Lower lobe of right lung (tissue), 2 donors: ENCODE measurements around the gene HAUS7. TPM values are rescaled to one million over a fixed set of nuclear protein-coding genes. Genes with fewer than 3 reads are reported as not detected.

Source experiments
- ATAC-seq, 2 donors: fragments of 200-7000 bp; cut with Tn5 transposase; one replicate each; pipeline ENCODE4 v1.9.1; 2020 to 2022; ENCODE audit warnings: mild to moderate bottlenecking in 2 of 2, moderate library complexity in 2 of 2
- DNase-seq: peaks from one replicate; pipeline ENCODE4 v3.0.0-alpha.2; 2020
- H3K27ac ChIP-seq: fragments of 200-600 bp; one replicate; pipeline ENCODE4 v1.8.0; 2022
- H3K27me3 ChIP-seq: fragments of 200-600 bp; one replicate; pipeline ENCODE4 v1.8.0; 2022; ENCODE audit warnings: low read depth
- H3K36me3 ChIP-seq: fragments of 200-600 bp; one replicate; pipeline ENCODE4 v1.8.0; 2022; ENCODE audit warnings: mild to moderate bottlenecking
- H3K4me1 ChIP-seq: fragments of 200-600 bp; one replicate; pipeline ENCODE4 v1.8.0; 2022
- H3K4me3 ChIP-seq: fragments of 200-600 bp; one replicate; pipeline ENCODE4 v1.8.0; 2022; ENCODE audit warnings: mild to moderate bottlenecking
- H3K9me3 ChIP-seq: fragments of 200-600 bp; one replicate; pipeline ENCODE4 v1.8.0; 2022
- intact Hi-C: fragments of 100-400 bp; cut with DNase I; formaldehyde crosslinking; loops from one replicate; pipeline ENCODE4 v1.11.0; 2022
- total RNA-seq: library from RNA; stranded (reverse); fragmentation: NEBNext Ultra II Directional; extraction: Animal tissue kit (Norgen Biotek cat#: 25700); gene quantifications from one replicate; pipeline ENCODE4 v1.2.1, GENCODE V29; 2021
- TF ChIP-seq, protein P1 (sequence below): fragments of 200-600 bp; IDR thresholded peaks from one replicate; pipeline ENCODE4 v1.8.0; 2022; ENCODE audit warnings: antibody characterized with exemption, mild to moderate bottlenecking
- donor health status: DM: no; HTN: yes; CAD: no; lungs with severe emphysema.

The HAUS7 gene
- total RNA-seq, 1 donor from 2014 or later: 22.7 TPM

- intact Hi-C loops: no loop called here
- ATAC-seq (no peak), DNase-seq (no peak)
- Histone ChIP-seq H3K4me1 (no peaks in the 10 kb centered on the region), H3K36me3 (peaks cover 19% of the 10 kb centered on the region), H3K27ac (no peak overlapping the region), H3K4me3 (no peak overlapping the region), H3K9me3 (no peaks in the 10 kb centered on the region), H3K27me3 (no peaks in the 10 kb centered on the region)
- TF ChIP-seq, protein P1, sequence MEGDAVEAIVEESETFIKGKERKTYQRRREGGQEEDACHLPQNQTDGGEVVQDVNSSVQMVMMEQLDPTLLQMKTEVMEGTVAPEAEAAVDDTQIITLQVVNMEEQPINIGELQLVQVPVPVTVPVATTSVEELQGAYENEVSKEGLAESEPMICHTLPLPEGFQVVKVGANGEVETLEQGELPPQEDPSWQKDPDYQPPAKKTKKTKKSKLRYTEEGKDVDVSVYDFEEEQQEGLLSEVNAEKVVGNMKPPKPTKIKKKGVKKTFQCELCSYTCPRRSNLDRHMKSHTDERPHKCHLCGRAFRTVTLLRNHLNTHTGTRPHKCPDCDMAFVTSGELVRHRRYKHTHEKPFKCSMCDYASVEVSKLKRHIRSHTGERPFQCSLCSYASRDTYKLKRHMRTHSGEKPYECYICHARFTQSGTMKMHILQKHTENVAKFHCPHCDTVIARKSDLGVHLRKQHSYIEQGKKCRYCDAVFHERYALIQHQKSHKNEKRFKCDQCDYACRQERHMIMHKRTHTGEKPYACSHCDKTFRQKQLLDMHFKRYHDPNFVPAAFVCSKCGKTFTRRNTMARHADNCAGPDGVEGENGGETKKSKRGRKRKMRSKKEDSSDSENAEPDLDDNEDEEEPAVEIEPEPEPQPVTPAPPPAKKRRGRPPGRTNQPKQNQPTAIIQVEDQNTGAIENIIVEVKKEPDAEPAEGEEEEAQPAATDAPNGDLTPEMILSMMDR: no peak
Measured at GRCh38 chrX:153450114-153450948, 20.0 kb downstream of the HAUS7 start.

DNA sequence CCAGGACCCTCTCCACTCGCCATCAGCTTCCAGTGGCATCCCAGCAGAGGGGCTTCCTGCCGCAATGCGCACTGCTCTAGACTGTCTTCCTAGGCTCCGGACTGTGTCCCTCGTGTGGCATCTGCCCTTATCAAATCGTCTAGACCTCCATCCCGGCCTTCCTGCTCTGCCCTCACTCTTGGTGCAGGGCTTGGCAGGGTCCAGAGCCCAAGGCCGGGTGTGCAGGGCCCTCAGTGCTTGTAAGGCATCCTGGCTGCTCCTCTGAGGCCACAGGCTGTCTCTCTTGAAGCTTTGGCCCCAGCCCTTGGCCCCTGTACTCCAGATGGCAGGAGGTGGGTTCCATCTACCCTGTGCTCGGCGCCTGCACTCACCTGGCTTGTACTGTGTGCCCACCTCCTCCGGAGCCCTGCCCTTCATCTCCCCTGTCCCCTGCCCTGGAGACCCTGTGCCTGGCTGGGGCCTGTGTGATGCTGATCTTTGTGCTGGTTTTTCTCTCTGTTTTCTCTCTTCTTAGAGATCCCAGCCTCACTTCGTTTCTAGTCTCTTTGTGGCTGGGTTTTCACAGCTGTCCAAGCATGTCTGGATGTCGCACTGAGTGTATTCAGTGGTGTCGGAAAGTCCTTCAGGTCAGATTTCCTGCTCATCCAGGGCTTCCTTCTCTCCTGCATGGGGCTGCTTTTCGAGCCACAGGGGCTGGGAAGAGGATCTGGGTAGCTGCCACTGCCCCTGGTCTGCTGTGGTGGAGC is 20.8 kb downstream of the HAUS7 start:
- Histone ChIP-seq H3K27ac (no peak overlapping the region), H3K9me3 (no peaks in the 10 kb centered on the region), H3K36me3 (peaks cover 19% of the 10 kb centered on the region), H3K27me3 (no peaks in the 10 kb centered on the region), H3K4me3 (no peak overlapping the region), H3K4me1 (no peaks in the 10 kb centered on the region)
- ATAC-seq (no peak), DNase-seq (no peak)
- intact Hi-C loops: no loop called here
- TF ChIP-seq, protein P1: no peak

DNA sequence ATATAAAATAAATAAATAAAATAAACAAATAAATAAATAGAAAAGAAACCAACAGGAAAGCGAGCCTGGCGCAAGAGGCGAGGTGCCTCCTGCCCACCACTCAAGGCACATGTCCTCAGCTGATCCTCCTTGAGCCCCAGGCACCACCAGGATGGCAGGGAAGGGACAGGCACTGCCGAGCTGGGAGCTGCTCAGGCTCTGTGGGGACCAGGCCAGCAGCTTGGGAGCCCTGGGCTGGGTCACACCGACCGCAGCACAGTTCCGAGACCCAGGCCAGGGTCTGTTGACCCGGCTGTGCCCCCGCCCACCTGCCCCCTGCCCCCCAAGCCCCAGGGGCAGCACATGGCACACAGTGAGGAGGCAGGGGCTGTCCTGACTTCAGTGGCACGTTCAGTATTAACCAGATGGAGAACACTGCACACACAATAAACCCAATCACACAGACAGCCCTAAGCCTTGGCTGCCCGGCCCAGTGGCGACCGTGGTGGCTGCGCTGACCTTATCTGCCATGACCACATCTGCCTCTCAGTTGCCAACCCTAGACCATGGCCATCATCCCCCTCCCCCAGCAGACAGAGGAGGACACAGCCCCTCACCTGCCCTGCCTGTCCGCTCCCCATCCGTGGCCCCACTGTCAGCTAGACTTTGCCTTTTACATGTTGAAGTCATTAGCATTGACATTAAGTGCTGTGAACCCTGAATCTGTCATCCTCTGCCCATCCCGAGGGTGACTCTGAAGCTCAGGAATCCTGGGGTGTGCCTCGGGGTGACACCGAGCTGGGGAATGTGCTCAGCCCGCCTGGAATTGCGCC is 21.6 kb downstream of the HAUS7 start:
- TF ChIP-seq, protein P1: no peak
- intact Hi-C loops: no loop called here
- no peaks in the 10 kb centered on the region for H3K27me3 ChIP-seq
- ATAC-seq (no peak), DNase-seq (no peak)
- no peak overlapping the region for H3K4me3 ChIP-seq
- no peaks in the 10 kb centered on the region for H3K9me3 ChIP-seq
- H3K36me3 ChIP-seq: peaks cover 19% of the 10 kb centered on the region
- H3K27ac ChIP-seq: no peak overlapping the region
- H3K4me1 ChIP-seq: no peaks in the 10 kb centered on the region

- Histone ChIP-seq H3K9me3 (no peaks in the 10 kb centered on the region), H3K36me3 (peaks cover 14% of the 10 kb centered on the region), H3K27ac (no peak overlapping the region), H3K4me1 (no peaks in the 10 kb centered on the region), H3K4me3 (no peak overlapping the region), H3K27me3 (no peaks in the 10 kb centered on the region)
- no peak for ATAC-seq
- TF ChIP-seq, protein P1: no peak
- intact Hi-C loops: no loop called here
- DNase-seq: no peak
Measured at GRCh38 chrX:153447581-153447960, 22.8 kb downstream of the HAUS7 start.

DNA sequence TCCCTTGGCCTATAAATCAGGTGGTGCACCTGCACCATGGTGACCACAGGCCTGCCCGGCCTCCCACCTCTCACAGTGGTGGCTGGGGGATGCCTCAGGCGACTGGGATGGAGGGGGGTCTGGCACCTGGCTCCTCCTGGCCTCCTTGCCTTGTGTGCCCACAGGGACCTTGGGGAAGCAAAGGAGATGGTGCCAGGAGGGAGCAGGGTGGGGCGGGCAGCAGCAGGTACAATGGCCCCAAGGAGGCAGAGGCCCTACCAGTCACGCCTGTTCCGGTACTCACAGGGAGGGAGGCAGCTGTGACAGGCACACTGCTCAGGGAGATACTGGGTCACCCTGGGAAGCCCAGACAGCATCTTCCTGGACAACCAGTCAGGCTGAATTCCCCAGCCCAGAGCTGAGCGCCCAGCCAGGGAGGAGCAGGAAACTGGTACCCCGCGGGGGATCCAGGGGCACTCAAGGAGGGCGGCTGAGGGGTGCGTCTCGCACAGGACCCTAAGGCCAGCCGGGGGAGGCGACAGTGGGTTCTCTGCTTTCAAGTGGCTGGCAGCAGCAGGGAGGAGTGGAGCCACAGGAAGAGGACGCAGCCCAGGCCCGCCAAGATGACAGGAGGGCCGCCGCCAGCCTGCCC is 23.3 kb downstream of the HAUS7 start:
- intact Hi-C loops: no loop called here
- Histone ChIP-seq H3K27ac (no peak overlapping the region), H3K9me3 (no peaks in the 10 kb centered on the region), H3K4me1 (no peaks in the 10 kb centered on the region), H3K4me3 (no peak overlapping the region), H3K36me3 (peaks cover 13% of the 10 kb centered on the region), H3K27me3 (no peaks in the 10 kb centered on the region)
- DNase-seq (no peak), ATAC-seq (no peak)
- TF ChIP-seq, protein P1: no peak
